Upper lobe of left lung (tissue), 6 donors: ENCODE results near the gene WNK2. TPM values are rescaled to one million over a fixed set of nuclear protein-coding genes. Genes with fewer than 3 reads are reported as not detected.
"Not testable (repeated sequence)": the region's sequence is repeated elsewhere in the genome, so short reads cannot be mapped to it uniquely, and the experiment has no call there.

Source experiments
- ATAC-seq, 2 donors: fragments of 200-7000 bp; cut with Tn5 transposase; one replicate each; pipeline ENCODE4 v1.9.1; 2022; ENCODE audit warnings: mild to moderate bottlenecking in 2 of 2, moderate library complexity in 2 of 2; ENCODE audit not compliant: low FRiP score in 2 of 2
- DNase-seq, 2 donors: peaks; one replicate each; pipeline ENCODE4 v3.0.0-alpha.2; 2019 to 2020
- H3K27ac ChIP-seq, 4 donors: fragments of 200-600 bp; sonication (generic); one replicate each; pipeline ENCODE4 v1.5.1; 2016 to 2019
- H3K27me3 ChIP-seq, 4 donors: fragments of 200-600 bp; sonication (generic); one replicate each; pipeline ENCODE4 v1.5.1; 2017 to 2019
- H3K36me3 ChIP-seq, 4 donors: fragments of 200-600 bp; sonication (generic); one replicate each; pipeline ENCODE4 v1.5.1; 2016 to 2019
- H3K4me1 ChIP-seq, 4 donors: fragments of 200-600 bp; sonication (generic); one replicate each; pipeline ENCODE4 v1.5.1; 2018 to 2019
- H3K4me3 ChIP-seq, 4 donors: fragments of 200-600 bp; sonication (generic); one replicate each; pipeline ENCODE4 v1.5.1; 2017 to 2019; ENCODE audit warnings: mild to moderate bottlenecking in 2 of 4, moderate library complexity in 1 of 4
- H3K9me3 ChIP-seq, 4 donors: fragments of 200-600 bp; sonication (generic); one replicate each; pipeline ENCODE4 v1.5.1; 2018 to 2019
- EP300 ChIP-seq, 4 donors: sonication (generic); formaldehyde crosslinking; IDR thresholded peaks; one replicate each; pipeline ENCODE4 v1.5.1; 2017; ENCODE audit warnings: antibody characterized with exemption in 4 of 4, control low read depth in 2 of 4
- POLR2A ChIP-seq, 4 donors: fragments of 450-650 bp; IDR thresholded peaks; one replicate each; pipeline ENCODE4 v1.5.1; 2016 to 2017; ENCODE audit warnings: antibody characterized with exemption in 4 of 4, mild to moderate bottlenecking in 2 of 4
- POLR2AphosphoS5 ChIP-seq, 2 donors: sonication (generic); formaldehyde crosslinking; IDR thresholded peaks; one replicate each; pipeline ENCODE4 v1.5.1; 2017; ENCODE audit warnings: antibody characterized with exemption in 2 of 2
- WGBS, 2 donors: methylation state at CpG; one replicate each; pipeline ENCODE4 v1.1.5; 2017 to 2018; 5-methylcytosine and 5-hydroxymethylcytosine counted together
- total RNA-seq, 6 donors: library from RNA; depleted of rRNA in 4 of 6; stranded (reverse); fragments of >200 nt in 4 of 6; gene quantifications; one replicate each; pipeline versions ENCODE4 v1.1.0 to v1.2.1, GENCODE V29; 2016 to 2021
- TF ChIP-seq, protein P1 (sequence below), 6 experiments: fragments of 450-650 bp in 4 of 6; fragments of 200-600 bp in 2 of 6; sonication (generic) in 2 of 6; IDR thresholded peaks; one replicate each; pipeline ENCODE4 v1.5.1; 2016 to 2019; ENCODE audit warnings: antibody characterized with exemption in 6 of 6
- donor health status: DM: no; HTN: no; CAD: no; lungs with moderate emphysema.
- donor health status: DM: no; HTN: yes; CAD: no; lungs with severe emphysema.

Gene WNK2
- total RNA-seq, 6 donors from 2014 or later, result 1.1 to 11.5 (median 7.3) TPM

DNA sequence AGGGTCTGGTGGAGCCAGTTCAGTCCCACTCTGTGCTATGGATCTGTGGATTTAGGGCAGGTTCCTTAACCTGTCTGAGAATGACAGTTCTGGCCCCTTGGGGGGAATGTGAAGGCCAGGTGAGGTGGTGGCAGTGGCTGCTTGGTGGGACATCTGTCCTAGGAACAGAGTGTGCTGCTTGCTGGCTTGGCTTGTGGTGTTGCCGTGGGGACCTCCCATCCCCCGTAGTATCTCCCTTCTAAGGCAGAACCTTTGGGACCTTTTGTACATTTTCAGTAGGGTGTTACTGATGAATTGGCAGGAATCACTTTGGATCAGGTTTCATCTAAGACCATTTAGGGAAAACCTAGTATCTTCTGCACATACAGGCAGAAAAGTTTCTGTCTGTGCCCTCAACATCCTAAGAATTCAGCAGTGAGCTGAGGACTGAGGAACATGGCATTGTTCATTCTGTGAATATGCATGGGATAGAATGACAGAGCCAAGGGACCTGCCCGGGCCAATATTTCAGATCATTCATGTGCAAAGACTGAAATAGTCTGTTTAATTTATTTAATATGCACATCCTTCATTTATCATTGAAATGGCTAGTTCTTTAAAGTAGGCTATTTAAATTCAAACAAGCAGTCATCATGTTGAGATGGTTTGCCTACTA lies 64.6 kb downstream of the WNK2 start:
- ATAC-seq (no peak), DNase-seq (no peak)
- no peak overlapping the region for H3K4me3 ChIP-seq
- no peaks in the 10 kb centered on the region for H3K36me3 ChIP-seq
- H3K4me1 ChIP-seq, result no peaks in the 10 kb centered on the region
- whole genome bisulfite sequencing, 2 donors, result 81 to 82% methylated on average over 1 to 3 of the region's 3 CpGs
- H3K27ac ChIP-seq, result no peak overlapping the region
- H3K27me3 ChIP-seq, result no peaks in the 10 kb centered on the region
- H3K9me3 ChIP-seq, result no peaks in the 10 kb centered on the region
- TF ChIP-seq, protein P1, sequence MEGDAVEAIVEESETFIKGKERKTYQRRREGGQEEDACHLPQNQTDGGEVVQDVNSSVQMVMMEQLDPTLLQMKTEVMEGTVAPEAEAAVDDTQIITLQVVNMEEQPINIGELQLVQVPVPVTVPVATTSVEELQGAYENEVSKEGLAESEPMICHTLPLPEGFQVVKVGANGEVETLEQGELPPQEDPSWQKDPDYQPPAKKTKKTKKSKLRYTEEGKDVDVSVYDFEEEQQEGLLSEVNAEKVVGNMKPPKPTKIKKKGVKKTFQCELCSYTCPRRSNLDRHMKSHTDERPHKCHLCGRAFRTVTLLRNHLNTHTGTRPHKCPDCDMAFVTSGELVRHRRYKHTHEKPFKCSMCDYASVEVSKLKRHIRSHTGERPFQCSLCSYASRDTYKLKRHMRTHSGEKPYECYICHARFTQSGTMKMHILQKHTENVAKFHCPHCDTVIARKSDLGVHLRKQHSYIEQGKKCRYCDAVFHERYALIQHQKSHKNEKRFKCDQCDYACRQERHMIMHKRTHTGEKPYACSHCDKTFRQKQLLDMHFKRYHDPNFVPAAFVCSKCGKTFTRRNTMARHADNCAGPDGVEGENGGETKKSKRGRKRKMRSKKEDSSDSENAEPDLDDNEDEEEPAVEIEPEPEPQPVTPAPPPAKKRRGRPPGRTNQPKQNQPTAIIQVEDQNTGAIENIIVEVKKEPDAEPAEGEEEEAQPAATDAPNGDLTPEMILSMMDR (IDR thresholded peaks at IDR 0.05), result no peak
- peak in 1 of 4 donors; percentile 6 for TF ChIP-seq EP300 (IDR thresholded peaks at IDR 0.05)

DNA sequence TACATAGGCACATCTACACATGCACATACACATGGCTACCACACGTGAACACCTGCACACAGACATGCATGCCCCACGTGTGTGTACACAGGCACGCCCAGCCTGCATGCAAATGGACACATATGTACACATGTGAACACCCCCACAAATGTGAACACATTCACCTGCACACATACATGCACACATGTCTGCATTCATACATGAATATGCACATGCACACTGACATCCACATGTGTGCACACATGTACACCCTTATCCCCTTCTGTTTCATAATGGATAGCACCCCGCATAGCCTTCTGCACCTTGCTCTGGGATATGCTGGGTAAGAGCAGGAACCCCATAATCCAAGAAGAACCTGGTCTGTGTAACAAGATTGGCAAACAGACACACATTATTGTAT lies 66.2 kb downstream of the WNK2 start:
- no peaks in the 10 kb centered on the region for H3K9me3 ChIP-seq
- H3K27ac ChIP-seq, result no peak overlapping the region
- DNase-seq, result no peak
- no peak for TF ChIP-seq POLR2AphosphoS5 (IDR thresholded peaks at IDR 0.05)
- TF ChIP-seq, protein P1 (IDR thresholded peaks at IDR 0.05), result no peak
- no peak for TF ChIP-seq EP300 (IDR thresholded peaks at IDR 0.05)
- no peak for TF ChIP-seq POLR2A (IDR thresholded peaks at IDR 0.05)
- no peaks in the 10 kb centered on the region for H3K4me1 ChIP-seq
- WGBS, 2 donors, result 98 to 100% methylated on average over 4 of the region's 4 CpGs
- no peaks in the 10 kb centered on the region for H3K27me3 ChIP-seq
- no peak for ATAC-seq
- no peak overlapping the region for H3K4me3 ChIP-seq
- no peaks in the 10 kb centered on the region for H3K36me3 ChIP-seq

GRCh38 chr9:93251309-93251708 lies 67.4 kb downstream of the WNK2 start:
- not testable (repeated sequence) for H3K9me3 ChIP-seq, H3K4me3 ChIP-seq, ATAC-seq, H3K27ac ChIP-seq, H3K36me3 ChIP-seq, H3K27me3 ChIP-seq, DNase-seq, H3K4me1 ChIP-seq
- 92 to 96% methylated on average over 8 of the region's 8 CpGs for WGBS, 2 donors

GRCh38 chr9:93252116-93252780 lies 68.3 kb downstream of the WNK2 start:
- TF ChIP-seq POLR2A (IDR thresholded peaks at IDR 0.05), result no peak
- TF ChIP-seq EP300 (IDR thresholded peaks at IDR 0.05), result no peak
- TF ChIP-seq POLR2AphosphoS5 (IDR thresholded peaks at IDR 0.05), result no peak
- TF ChIP-seq, protein P1 (IDR thresholded peaks at IDR 0.05), result no peak
- no peaks in the 10 kb centered on the region for H3K36me3 ChIP-seq
- ATAC-seq (no peak), DNase-seq (no peak)
- H3K9me3 ChIP-seq, result no peaks in the 10 kb centered on the region
- no peak overlapping the region for H3K27ac ChIP-seq
- no peak overlapping the region for H3K4me3 ChIP-seq
- no peaks in the 10 kb centered on the region for H3K27me3 ChIP-seq
- no peaks in the 10 kb centered on the region for H3K4me1 ChIP-seq
- WGBS, 2 donors, result 83 to 89% methylated on average over 9 to 14 of the region's 14 CpGs

DNA sequence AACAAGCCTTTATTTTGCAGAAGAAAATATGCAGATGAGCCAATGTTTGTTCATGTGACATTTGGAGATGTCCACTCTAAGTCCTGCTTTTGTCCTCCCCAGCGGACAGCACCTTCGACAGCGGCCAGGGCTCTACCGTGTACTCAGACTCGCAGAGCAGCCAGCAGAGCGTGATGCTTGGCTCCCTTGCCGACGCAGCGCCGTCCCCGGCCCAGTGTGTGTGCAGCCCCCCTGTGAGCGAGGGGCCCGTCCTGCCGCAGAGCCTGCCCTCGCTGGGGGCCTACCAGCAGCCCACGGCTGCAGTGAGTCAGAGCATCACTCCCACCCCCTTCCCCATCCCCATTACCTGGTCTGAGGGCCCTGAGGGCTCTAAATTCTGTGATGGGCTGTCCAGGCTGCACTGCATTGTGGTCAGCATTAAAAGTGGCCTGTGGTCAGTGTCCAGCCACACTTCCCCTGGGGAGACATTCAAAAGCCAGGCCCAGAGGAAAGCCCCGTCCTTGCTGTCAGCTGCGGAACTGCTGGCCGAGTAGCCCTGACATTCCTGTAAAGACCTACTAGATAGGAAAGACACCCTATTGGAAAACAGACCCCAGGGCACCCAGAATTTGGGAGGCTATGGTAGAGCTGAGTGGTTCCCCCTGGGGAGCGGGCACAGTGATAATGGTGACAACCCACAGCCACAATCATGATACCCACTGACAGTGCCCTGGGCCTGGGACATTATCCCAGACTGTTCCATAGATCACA lies 69.0 kb downstream of the WNK2 start:
- Histone ChIP-seq H3K36me3 (no peaks in the 10 kb centered on the region), H3K9me3 (no peaks in the 10 kb centered on the region), H3K27me3 (no peaks in the 10 kb centered on the region), H3K4me1 (no peaks in the 10 kb centered on the region), H3K27ac (no peak overlapping the region), H3K4me3 (no peak overlapping the region)
- TF ChIP-seq EP300 (IDR thresholded peaks at IDR 0.05) (no peak), POLR2AphosphoS5 (IDR thresholded peaks at IDR 0.05) (no peak), POLR2A (IDR thresholded peaks at IDR 0.05) (no peak)
- TF ChIP-seq, protein P1 (IDR thresholded peaks at IDR 0.05), result no peak
- WGBS, 2 donors, result 90 to 94% methylated on average over 15 to 20 of the region's 20 CpGs
- ATAC-seq (no peak), DNase-seq (no peak)
